ENCODE results near the gene ING1. TPM values are rescaled to one million over a fixed set of nuclear protein-coding genes. Genes with fewer than 3 reads are reported as not detected.

ING1 gene
- polyA plus RNA-seq, 3 donors from 2014 or later: 12.6 to 20.1 (median 17.6) TPM

DNA sequence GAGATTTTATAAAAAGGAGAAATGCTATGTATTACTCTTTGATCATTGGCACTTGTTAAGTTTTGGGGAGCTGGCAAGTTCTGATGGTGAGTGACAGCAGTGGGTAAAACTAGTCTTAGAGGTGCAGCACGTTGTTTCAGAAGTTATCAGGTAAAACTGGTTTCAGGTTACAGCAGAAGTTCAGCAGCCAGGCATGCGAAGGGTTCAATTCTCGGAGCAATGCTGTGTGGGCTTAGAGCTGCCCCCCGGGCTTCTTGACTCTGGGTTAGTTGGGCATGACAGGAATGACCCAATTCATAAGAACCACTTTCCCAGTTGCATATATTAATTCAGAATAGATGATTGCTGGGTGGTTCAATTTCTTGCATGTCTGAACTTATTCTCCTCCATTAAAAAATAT, 34.8 kb downstream of the ING1 start:
- Mint-ChIP-seq H3K36me3 (peaks cover 8 to 23% (median 8%) of the 10 kb centered on the region in 3 donors), H3K27ac (no peak overlapping the region), H3K27me3 (ENCODE audit: low read depth in 3 of 3) (no peaks in the 10 kb centered on the region), H3K9me3 (peaks cover 0 to 5% (median 2%) of the 10 kb centered on the region in 6 donors), H3K4me1 (no peaks in the 10 kb centered on the region), H3K4me3 (no peak overlapping the region)
- no peak for DNase-seq

- H3K27ac Mint-ChIP-seq: no peak overlapping the region
- no peak for DNase-seq
- H3K27me3 Mint-ChIP-seq (ENCODE audit: low read depth in 3 of 3): peaks cover 2 to 9% (median 3%) of the 10 kb centered on the region in 3 donors
- H3K36me3 Mint-ChIP-seq: peaks cover 3 to 10% (median 6%) of the 10 kb centered on the region in 3 donors
- H3K4me1 Mint-ChIP-seq: no peaks in the 10 kb centered on the region
- H3K4me3 Mint-ChIP-seq: no peak overlapping the region
- H3K9me3 Mint-ChIP-seq: no peaks in the 10 kb centered on the region
Measured at GRCh38 chr13:110756219-110756631, 42.7 kb downstream of the ING1 start.

DNA sequence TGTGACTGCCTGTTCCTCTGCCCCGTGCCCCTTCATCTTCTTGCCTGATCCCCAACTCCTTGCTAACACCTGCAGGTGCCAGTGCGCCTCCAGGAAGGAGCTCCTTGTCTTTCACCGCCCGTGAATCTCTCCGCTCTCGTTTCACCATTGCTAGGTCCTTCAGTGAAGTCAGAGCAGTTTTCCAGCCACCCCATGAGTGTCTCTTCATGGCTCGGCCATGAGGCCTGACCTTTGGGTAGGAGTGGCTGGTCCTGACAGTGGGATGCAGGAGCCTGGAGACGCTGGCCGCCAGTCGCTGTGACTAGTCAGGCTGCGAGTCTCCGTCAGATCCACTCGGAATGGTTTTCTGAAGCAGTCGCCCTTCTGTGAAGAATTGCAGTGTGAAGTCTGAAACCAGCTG, 43.8 kb downstream of the ING1 start:
- Mint-ChIP-seq H3K4me3 (no peak overlapping the region), H3K27me3 (ENCODE audit: low read depth in 3 of 3) (peaks cover 2 to 9% (median 3%) of the 10 kb centered on the region in 3 donors), H3K27ac (no peak overlapping the region), H3K36me3 (peaks cover 0 to 4% (median 3%) of the 10 kb centered on the region in 3 donors), H3K4me1 (no peaks in the 10 kb centered on the region), H3K9me3 (no peaks in the 10 kb centered on the region)
- no peak for DNase-seq

- Mint-ChIP-seq H3K4me1 (no peaks in the 10 kb centered on the region), H3K27ac (no peak overlapping the region), H3K4me3 (no peak overlapping the region), H3K27me3 (ENCODE audit: low read depth in 3 of 3) (peaks cover 2 to 13% (median 3%) of the 10 kb centered on the region in 3 donors), H3K9me3 (peaks cover 0 to 3% (median 0%) of the 10 kb centered on the region in 6 donors), H3K36me3 (no peaks in the 10 kb centered on the region)
- DNase-seq: no peak
Measured at GRCh38 chr13:110758195-110758805, 44.8 kb downstream of the ING1 start.

GRCh38 chr13:110759710-110760109, 46.2 kb downstream of the ING1 start:
- no peaks in the 10 kb centered on the region for H3K4me1 Mint-ChIP-seq
- H3K27ac Mint-ChIP-seq: no peak overlapping the region
- no peak overlapping the region for H3K4me3 Mint-ChIP-seq
- peaks cover 2 to 17% (median 4%) of the 10 kb centered on the region in 3 donors for H3K27me3 Mint-ChIP-seq (ENCODE audit: low read depth in 3 of 3)
- no peaks in the 10 kb centered on the region for H3K36me3 Mint-ChIP-seq
- H3K9me3 Mint-ChIP-seq: peaks cover 0 to 3% (median 0%) of the 10 kb centered on the region in 6 donors
- no peak for DNase-seq

DNA sequence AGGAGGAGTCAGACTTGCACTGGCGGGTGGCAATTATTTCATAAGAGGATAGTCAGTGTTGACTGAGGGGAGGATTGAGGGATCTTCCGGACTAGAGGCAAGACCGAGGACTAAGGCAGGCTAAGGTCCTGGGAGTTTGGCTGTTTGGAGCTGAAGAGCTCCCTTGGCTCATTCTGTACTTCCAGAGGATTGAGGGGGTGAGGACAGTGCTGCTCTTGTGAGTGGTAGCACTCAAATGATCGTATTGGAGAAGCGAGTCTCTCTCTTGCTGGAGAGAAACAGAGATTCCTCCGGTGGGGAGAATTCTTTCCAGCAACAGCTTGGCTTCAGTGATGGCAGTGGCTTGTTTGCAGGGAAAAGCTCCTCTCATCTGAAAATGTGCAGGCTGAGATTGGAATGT, 47.1 kb downstream of the ING1 start:
- Mint-ChIP-seq H3K27ac (peak overlapping the region in 1 of 6 donors; percentile 30), H3K9me3 (peaks cover 0 to 3% (median 0%) of the 10 kb centered on the region in 6 donors), H3K4me1 (no peaks in the 10 kb centered on the region), H3K27me3 (ENCODE audit: low read depth in 3 of 3) (peaks cover 0 to 18% (median 4%) of the 10 kb centered on the region in 3 donors), H3K36me3 (no peaks in the 10 kb centered on the region), H3K4me3 (no peak overlapping the region)
- DNase-seq: no peak

DNA sequence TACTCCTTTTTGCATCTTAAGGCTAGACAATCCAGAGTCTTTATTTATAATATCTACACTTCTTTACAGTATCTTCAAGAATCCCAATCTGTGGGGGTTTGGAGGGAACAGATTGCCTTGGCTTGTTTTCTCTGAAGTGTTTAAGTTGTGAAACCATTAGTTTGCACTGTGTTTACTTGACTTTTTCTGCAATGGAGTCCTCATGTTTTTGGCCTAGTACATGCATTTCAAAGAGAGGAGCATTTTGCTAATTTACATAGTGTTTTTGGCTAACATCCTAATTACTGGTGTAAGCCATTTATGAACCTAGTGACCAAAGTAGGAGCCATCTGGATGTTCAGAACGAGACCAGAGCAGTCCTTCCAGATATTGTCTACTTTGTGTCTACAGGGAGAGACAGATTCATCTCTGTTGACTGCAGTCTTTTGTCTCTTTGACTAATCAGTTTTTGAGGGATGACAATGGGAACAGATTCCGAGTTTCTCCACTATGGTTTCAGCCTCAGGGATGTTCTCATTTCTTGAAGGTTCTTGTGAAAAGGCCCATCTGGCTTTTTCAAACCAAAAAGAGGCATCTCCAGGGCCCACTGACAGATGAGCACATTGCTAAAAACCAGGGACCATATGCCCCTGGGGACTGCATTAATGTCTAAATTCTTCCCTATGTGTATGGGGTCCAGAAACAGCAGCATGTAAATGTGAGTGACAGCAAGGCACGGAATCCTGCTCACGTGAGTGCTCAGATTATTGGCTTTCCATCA, 53.4 kb downstream of the ING1 start:
- Mint-ChIP-seq H3K4me3 (no peak overlapping the region), H3K36me3 (no peaks in the 10 kb centered on the region), H3K9me3 (peaks cover 0 to 3% (median 0%) of the 10 kb centered on the region in 6 donors), H3K4me1 (peaks cover 6 to 11% of the 10 kb centered on the region in 2 donors), H3K27me3 (ENCODE audit: low read depth in 3 of 3) (peaks cover 1 to 11% (median 2%) of the 10 kb centered on the region in 3 donors), H3K27ac (no peak overlapping the region)
- no peak for DNase-seq

- Mint-ChIP-seq H3K36me3 (no peaks in the 10 kb centered on the region), H3K27me3 (ENCODE audit: low read depth in 3 of 3) (peaks cover 1 to 13% (median 2%) of the 10 kb centered on the region in 3 donors), H3K9me3 (peaks cover 0 to 3% (median 0%) of the 10 kb centered on the region in 6 donors), H3K4me3 (no peak overlapping the region), H3K27ac (no peak overlapping the region), H3K4me1 (peaks cover 6 to 11% of the 10 kb centered on the region in 2 donors)
- DNase-seq: no peak
Measured at GRCh38 chr13:110767476-110767875, 54.0 kb downstream of the ING1 start.

- no peak for DNase-seq
- H3K4me1 Mint-ChIP-seq: peaks cover 6 to 16% of the 10 kb centered on the region in 2 donors
- no peaks in the 10 kb centered on the region for H3K36me3 Mint-ChIP-seq
- H3K27me3 Mint-ChIP-seq (ENCODE audit: low read depth in 3 of 3): peaks cover 0 to 9% (median 1%) of the 10 kb centered on the region in 3 donors
- H3K27ac Mint-ChIP-seq: no peak overlapping the region
- H3K4me3 Mint-ChIP-seq: no peak overlapping the region
- H3K9me3 Mint-ChIP-seq: no peaks in the 10 kb centered on the region
Measured at GRCh38 chr13:110769097-110769496, 55.6 kb downstream of the ING1 start.

- peaks cover 10 to 22% of the 10 kb centered on the region in 2 donors for H3K4me1 Mint-ChIP-seq
- peaks cover 5 to 8% (median 6%) of the 10 kb centered on the region in 3 donors for H3K27me3 Mint-ChIP-seq (ENCODE audit: low read depth in 3 of 3)
- no peak for DNase-seq
- H3K4me3 Mint-ChIP-seq: no peak overlapping the region
- no peaks in the 10 kb centered on the region for H3K9me3 Mint-ChIP-seq
- no peaks in the 10 kb centered on the region for H3K36me3 Mint-ChIP-seq
- peak overlapping the region in 1 of 6 donors; percentile 42 for H3K27ac Mint-ChIP-seq
Measured at GRCh38 chr13:110770678-110771077, 57.2 kb downstream of the ING1 start.

GRCh38 chr13:110771194-110771593, 57.7 kb downstream of the ING1 start:
- H3K27me3 Mint-ChIP-seq (ENCODE audit: low read depth in 3 of 3): peaks cover 5 to 8% (median 6%) of the 10 kb centered on the region in 3 donors
- peak in 2 of 3 donors; percentile 9 to 16 for DNase-seq
- peak overlapping the region in 1 of 6 donors; percentile 8 for H3K27ac Mint-ChIP-seq
- H3K4me3 Mint-ChIP-seq: no peak overlapping the region
- no peaks in the 10 kb centered on the region for H3K9me3 Mint-ChIP-seq
- H3K36me3 Mint-ChIP-seq: no peaks in the 10 kb centered on the region
- H3K4me1 Mint-ChIP-seq: peaks cover 16 to 26% of the 10 kb centered on the region in 2 donors

DNA sequence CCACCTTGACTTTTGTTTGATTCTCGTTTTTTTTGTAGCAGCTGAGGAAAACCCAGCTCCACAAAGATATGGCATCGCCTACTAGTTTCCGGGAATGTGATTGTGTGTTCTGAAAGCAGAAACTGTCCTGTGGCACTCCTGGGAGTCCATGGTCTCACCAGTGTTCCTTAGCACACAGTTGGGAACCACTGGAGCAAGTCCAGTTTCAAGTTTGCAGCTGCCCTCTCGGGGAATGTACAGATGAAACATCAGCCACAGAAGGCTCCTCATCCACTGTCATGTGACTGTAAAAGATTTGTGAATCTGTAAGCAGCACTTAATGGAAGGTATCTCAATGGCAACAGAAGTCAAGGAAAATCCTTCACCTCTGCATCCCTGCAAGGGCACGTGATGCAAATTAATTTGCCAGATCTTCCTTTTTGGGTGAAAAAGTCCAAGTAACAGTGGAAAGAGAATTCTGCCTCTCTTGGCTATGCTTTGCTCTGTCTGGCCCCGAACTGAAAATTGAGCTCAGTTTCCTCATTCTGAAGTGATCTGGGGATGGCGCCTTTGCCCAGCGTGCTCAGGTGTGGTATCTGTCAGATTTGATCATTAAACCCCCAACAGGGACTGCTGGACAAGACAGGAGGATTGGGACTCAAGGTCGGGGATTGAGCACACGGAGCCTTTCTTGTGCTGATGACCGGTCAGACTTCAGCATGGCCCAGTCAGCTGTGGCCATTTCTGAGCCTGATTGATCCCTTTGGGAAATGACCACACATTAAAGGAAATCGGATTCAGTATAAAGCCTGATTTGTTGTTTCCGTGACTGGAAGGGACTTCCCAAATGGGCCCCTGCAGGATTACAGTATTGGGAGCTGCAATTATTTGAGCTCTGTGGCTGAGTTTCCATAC, 58.8 kb downstream of the ING1 start:
- DNase-seq: no peak
- Mint-ChIP-seq H3K27me3 (ENCODE audit: low read depth in 3 of 3) (peaks cover 5 to 11% (median 6%) of the 10 kb centered on the region in 3 donors), H3K9me3 (no peaks in the 10 kb centered on the region), H3K27ac (no peak overlapping the region), H3K36me3 (no peaks in the 10 kb centered on the region), H3K4me3 (no peak overlapping the region), H3K4me1 (peaks cover 21 to 31% of the 10 kb centered on the region in 2 donors)

Measured in immature natural killer cell (primary cell).